HEK293T (cell line): ENCODE data around the gene EDRF1.

Source experiments
- BHLHE40 ChIP-seq: fragments of 450-650 bp; IDR thresholded peaks from 2 replicates; pipeline ENCODE4 v1.6.1; 2016; ENCODE audit warnings: mild to moderate bottlenecking, moderate library complexity, borderline replicate concordance
- ELF4 ChIP-seq: fragments of 450-650 bp; IDR thresholded peaks from 2 replicates; pipeline ENCODE4 v1.6.1; 2017; ENCODE audit warnings: antibody characterized with exemption
- FOXA1 ChIP-seq: fragments of 450-650 bp; IDR thresholded peaks from 2 replicates; pipeline ENCODE4 v1.6.1; 2016; ENCODE audit warnings: mild to moderate bottlenecking
- FOXK2 ChIP-seq: fragments of 450-650 bp; IDR thresholded peaks from 2 replicates; pipeline ENCODE4 v1.6.1; 2016; ENCODE audit warnings: mild to moderate bottlenecking
- NFRKB ChIP-seq: fragments of 450-650 bp; IDR thresholded peaks from 2 replicates; pipeline ENCODE4 v1.6.1; 2016; ENCODE audit warnings: mild to moderate bottlenecking, moderate library complexity
- SP1 ChIP-seq: fragments of 450-650 bp; IDR thresholded peaks from 2 replicates; pipeline ENCODE4 v1.6.1; 2017
- SUZ12 ChIP-seq: fragments of 450-650 bp; IDR thresholded peaks from 2 replicates; pipeline ENCODE4 v1.6.1; 2016; ENCODE audit warnings: mild to moderate bottlenecking
- TARDBP ChIP-seq: fragments of 450-650 bp; IDR thresholded peaks from 2 replicates; pipeline ENCODE4 v1.6.1; 2016
- ZNF384 ChIP-seq: fragments of 450-650 bp; IDR thresholded peaks from 2 replicates; pipeline ENCODE4 v1.6.1; 2016

DNA sequence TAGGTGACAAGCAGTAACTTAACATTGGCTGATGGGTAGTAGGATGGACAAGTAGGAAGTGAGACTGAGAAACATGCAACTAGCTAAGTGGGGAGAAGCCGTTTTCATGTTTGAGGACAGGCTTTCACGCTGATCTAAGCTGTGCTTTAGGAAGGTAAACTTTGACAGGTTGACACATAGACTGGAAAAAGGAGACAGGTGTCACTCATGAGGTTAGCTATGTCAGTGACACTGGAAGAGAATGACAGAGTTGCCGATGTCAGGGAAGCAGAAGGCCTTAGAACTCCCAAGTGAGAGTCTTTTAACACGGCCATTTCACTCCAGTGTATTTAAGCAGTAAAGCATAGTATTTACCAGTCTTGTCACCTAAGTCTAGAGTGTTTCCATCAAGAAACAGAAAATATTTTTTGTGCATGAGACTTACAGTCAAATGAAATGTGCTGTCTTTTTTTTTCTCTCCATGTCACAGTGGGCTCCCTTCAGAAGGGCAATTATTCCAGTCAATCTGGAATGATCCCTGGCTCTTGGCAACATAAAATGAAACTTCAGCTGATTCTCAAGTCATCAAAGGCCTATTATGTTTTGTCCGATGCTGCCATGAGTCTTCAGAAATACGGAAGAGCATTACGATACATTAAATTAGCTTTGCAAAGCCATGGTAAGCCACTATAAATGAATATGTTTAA, 20.6 kb downstream of the EDRF1 start:
- TF ChIP-seq SUZ12 (no peak), FOXK2 (no peak), FOXA1 (no peak), ZNF384 (no peak), ELF4 (no peak), TARDBP (no peak), BHLHE40 (no peak), SP1 (no peak), NFRKB (no peak)
